ENCODE data around the gene LMNTD2.

Gene LMNTD2

GRCh38 chr11:592501-592900 lies 32.0 kb upstream of the LMNTD2 start:
- H3K36me3 ChIP-seq (ENCODE audit: low read length): peaks cover 16% of the 10 kb centered on the region; the same call in 1 of the 2 replicates
- no peak overlapping the region for H3K27ac ChIP-seq (ENCODE audit: low read depth, low read length)
- H3K9me3 ChIP-seq (ENCODE audit: insufficient read depth, low read length): no peaks in the 10 kb centered on the region
- no peak for TF ChIP-seq CTCF (IDR thresholded peaks at IDR 0.05; ENCODE audit: insufficient read depth, low read length, poor library complexity, severe bottlenecking)
- no peak for TF ChIP-seq EZH2phosphoT487 (conservative IDR thresholded peaks at IDR 0.05; ENCODE audit: low read length)
- H3K4me3 ChIP-seq (ENCODE audit: insufficient read depth, low read length, poor library complexity, severe bottlenecking): no peak overlapping the region
- H3K9ac ChIP-seq (ENCODE audit: low read length): no peak overlapping the region
- H3K9me2 ChIP-seq (replicated peaks; ENCODE audit: insufficient read depth, low read length): no peaks in the 10 kb centered on the region
- no peaks in the 10 kb centered on the region for H4K20me1 ChIP-seq (ENCODE audit: low read depth, low read length)
- no peaks in the 10 kb centered on the region for H3K27me3 ChIP-seq (ENCODE audit: low read length)
- H2AFZ ChIP-seq (ENCODE audit: low read depth, low read length, severe bottlenecking): no peak overlapping the region
- no peak overlapping the region for H3K4me2 ChIP-seq (ENCODE audit: low read depth, low read length, poor library complexity, severe bottlenecking)
- H3K79me2 ChIP-seq (ENCODE audit: insufficient read depth, low read length): no peaks in the 10 kb centered on the region
- no peaks in the 10 kb centered on the region for H3F3A ChIP-seq (ENCODE audit: insufficient read depth)

- Histone ChIP-seq H2AFZ (ENCODE audit: low read depth, low read length, severe bottlenecking) (no peak overlapping the region), H4K20me1 (ENCODE audit: low read depth, low read length) (no peaks in the 10 kb centered on the region), H3K4me3 (ENCODE audit: insufficient read depth, low read length, poor library complexity, severe bottlenecking) (no peak overlapping the region), H3K9ac (ENCODE audit: low read length) (no peak overlapping the region), H3K27me3 (ENCODE audit: low read length) (no peaks in the 10 kb centered on the region), H3K27ac (ENCODE audit: low read depth, low read length) (no peak overlapping the region), H3K36me3 (ENCODE audit: low read length) (peaks cover 16% of the 10 kb centered on the region; the same call in 1 of the 2 replicates), H3K9me3 (ENCODE audit: insufficient read depth, low read length) (no peaks in the 10 kb centered on the region), H3K9me2 (replicated peaks; ENCODE audit: insufficient read depth, low read length) (no peaks in the 10 kb centered on the region), H3K79me2 (ENCODE audit: insufficient read depth, low read length) (no peaks in the 10 kb centered on the region), H3F3A (ENCODE audit: insufficient read depth) (no peaks in the 10 kb centered on the region), H3K4me2 (ENCODE audit: low read depth, low read length, poor library complexity, severe bottlenecking) (no peak overlapping the region)
- no peak for TF ChIP-seq EZH2phosphoT487 (conservative IDR thresholded peaks at IDR 0.05; ENCODE audit: low read length)
- no peak for TF ChIP-seq CTCF (IDR thresholded peaks at IDR 0.05; ENCODE audit: insufficient read depth, low read length, poor library complexity, severe bottlenecking)
Observed at GRCh38 chr11:590997-591396, 30.5 kb upstream of the LMNTD2 start.

GRCh38 chr11:589798-590197 lies 29.3 kb upstream of the LMNTD2 start:
- no peaks in the 10 kb centered on the region for H4K20me1 ChIP-seq (ENCODE audit: low read depth, low read length)
- no peak overlapping the region for H3K9ac ChIP-seq (ENCODE audit: low read length)
- no peaks in the 10 kb centered on the region for H3K9me2 ChIP-seq (replicated peaks; ENCODE audit: insufficient read depth, low read length)
- no peaks in the 10 kb centered on the region for H3K9me3 ChIP-seq (ENCODE audit: insufficient read depth, low read length)
- H3K4me3 ChIP-seq (ENCODE audit: insufficient read depth, low read length, poor library complexity, severe bottlenecking): no peak overlapping the region
- no peak overlapping the region for H2AFZ ChIP-seq (ENCODE audit: low read depth, low read length, severe bottlenecking)
- TF ChIP-seq CTCF (IDR thresholded peaks at IDR 0.05; ENCODE audit: insufficient read depth, low read length, poor library complexity, severe bottlenecking): no peak
- no peak for TF ChIP-seq EZH2phosphoT487 (conservative IDR thresholded peaks at IDR 0.05; ENCODE audit: low read length)
- H3K36me3 ChIP-seq (ENCODE audit: low read length): peaks cover 16% of the 10 kb centered on the region; the same call in 1 of the 2 replicates
- H3K27ac ChIP-seq (ENCODE audit: low read depth, low read length): no peak overlapping the region
- H3K79me2 ChIP-seq (ENCODE audit: insufficient read depth, low read length): no peaks in the 10 kb centered on the region
- H3K4me2 ChIP-seq (ENCODE audit: low read depth, low read length, poor library complexity, severe bottlenecking): no peak overlapping the region
- H3F3A ChIP-seq (ENCODE audit: insufficient read depth): no peaks in the 10 kb centered on the region
- no peaks in the 10 kb centered on the region for H3K27me3 ChIP-seq (ENCODE audit: low read length)
